AG09319 (cell line): ENCODE measurements around the gene BOC.
A peak's percentile ranks its signal among the peaks of the same experiment; 100 is the strongest.

Experiments
- DNase-seq: peaks from one replicate; pipeline ENCODE4 v3.0.0-alpha.2; 2010; ENCODE audit warnings: low read depth; ENCODE audit errors: extremely low read depth
- TF ChIP-seq, protein P1 (sequence below): IDR thresholded peaks from 2 replicates; pipeline ENCODE4 v1.5.1; 2011; ENCODE audit warnings: low read depth, mild to moderate bottlenecking, inconsistent platforms, low read length, moderate library complexity

Gene BOC

GRCh38 chr3:113275258-113275556, 63.9 kb downstream of the BOC start:
- no peak for DNase-seq
- TF ChIP-seq, protein P1, sequence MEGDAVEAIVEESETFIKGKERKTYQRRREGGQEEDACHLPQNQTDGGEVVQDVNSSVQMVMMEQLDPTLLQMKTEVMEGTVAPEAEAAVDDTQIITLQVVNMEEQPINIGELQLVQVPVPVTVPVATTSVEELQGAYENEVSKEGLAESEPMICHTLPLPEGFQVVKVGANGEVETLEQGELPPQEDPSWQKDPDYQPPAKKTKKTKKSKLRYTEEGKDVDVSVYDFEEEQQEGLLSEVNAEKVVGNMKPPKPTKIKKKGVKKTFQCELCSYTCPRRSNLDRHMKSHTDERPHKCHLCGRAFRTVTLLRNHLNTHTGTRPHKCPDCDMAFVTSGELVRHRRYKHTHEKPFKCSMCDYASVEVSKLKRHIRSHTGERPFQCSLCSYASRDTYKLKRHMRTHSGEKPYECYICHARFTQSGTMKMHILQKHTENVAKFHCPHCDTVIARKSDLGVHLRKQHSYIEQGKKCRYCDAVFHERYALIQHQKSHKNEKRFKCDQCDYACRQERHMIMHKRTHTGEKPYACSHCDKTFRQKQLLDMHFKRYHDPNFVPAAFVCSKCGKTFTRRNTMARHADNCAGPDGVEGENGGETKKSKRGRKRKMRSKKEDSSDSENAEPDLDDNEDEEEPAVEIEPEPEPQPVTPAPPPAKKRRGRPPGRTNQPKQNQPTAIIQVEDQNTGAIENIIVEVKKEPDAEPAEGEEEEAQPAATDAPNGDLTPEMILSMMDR = no peak

- no peak for DNase-seq
- TF ChIP-seq, protein P1 = no peak
These were observed 64.2 kb downstream of the BOC start for GRCh38 chr3:113275583-113275928.

DNA sequence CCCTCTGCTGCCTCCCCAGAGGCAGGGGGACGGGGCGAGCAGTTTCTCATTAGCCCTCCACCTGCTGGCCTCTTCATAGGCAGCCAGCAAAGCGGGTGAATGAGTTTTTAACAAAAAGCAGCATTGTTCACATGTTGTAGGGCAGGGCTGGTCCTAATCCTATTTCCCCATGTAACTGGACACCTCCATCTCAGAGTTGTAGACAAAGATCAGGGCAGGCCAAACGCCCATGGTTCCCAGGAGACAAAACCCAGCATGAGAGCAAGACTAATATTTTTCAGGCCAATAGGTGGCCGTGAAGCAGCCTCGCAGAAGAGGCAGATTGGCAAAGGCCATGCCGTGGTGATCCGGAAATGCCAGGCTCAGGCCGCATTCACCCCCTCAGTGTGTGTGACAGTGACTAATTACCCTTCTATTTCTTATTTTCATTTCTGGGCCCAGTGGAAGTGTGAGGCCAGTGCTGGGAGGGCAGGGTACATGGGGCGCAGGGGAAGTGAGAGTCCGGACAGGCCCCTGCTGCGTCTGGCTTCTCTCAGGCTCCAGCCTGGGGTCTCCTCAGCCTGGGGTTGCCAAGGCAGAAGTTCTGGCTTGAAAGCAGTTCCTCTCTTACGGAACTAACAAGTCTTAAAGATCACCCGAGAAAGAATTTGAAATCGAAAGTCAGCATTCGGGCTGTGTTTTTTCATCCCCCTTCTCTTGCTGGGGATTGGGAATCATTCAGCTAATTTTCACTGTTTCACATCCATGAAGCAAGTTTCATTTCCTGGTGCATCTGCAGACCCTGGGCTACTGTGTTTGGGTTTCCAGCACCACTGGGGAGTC, 64.8 kb downstream of the BOC start:
- peak; percentile 69 for DNase-seq
- TF ChIP-seq, protein P1 = peak; percentile 44

GRCh38 chr3:113276751-113277080, 65.4 kb downstream of the BOC start:
- TF ChIP-seq, protein P1 = no peak
- DNase-seq = no peak

GRCh38 chr3:113277414-113277813, 66.1 kb downstream of the BOC start:
- no peak for DNase-seq
- TF ChIP-seq, protein P1 = no peak

GRCh38 chr3:113277941-113278598, 66.7 kb downstream of the BOC start:
- DNase-seq = no peak
- TF ChIP-seq, protein P1 = no peak

DNA sequence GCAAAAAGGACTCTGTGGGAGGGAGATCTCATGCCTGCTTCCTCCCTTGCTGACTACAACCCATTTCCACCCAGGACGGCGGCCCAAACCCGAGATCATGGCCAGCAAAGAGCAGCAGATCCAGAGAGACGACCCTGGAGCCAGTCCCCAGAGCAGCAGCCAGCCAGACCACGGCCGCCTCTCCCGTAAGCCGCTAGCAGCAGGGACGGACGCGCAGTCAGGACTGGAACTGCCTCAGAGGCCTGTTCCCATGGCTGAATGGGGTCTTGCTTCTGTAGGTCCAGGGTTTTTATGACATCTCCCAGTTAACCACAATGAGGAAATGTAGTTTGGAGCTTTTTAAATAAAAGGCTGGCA, 67.2 kb downstream of the BOC start:
- DNase-seq = no peak
- TF ChIP-seq, protein P1 = no peak
